Measurements from ENCODE around the gene FUBP3. TPM values are rescaled to one million over a fixed set of nuclear protein-coding genes. Genes with fewer than 3 reads are reported as not detected.
"Not testable (repeated sequence)": the region's sequence is repeated elsewhere in the genome, so short reads cannot be mapped to it uniquely, and the experiment has no call there.

Gene FUBP3
- total RNA-seq, 1 donor from 2014 or later, result 77.0 TPM

DNA sequence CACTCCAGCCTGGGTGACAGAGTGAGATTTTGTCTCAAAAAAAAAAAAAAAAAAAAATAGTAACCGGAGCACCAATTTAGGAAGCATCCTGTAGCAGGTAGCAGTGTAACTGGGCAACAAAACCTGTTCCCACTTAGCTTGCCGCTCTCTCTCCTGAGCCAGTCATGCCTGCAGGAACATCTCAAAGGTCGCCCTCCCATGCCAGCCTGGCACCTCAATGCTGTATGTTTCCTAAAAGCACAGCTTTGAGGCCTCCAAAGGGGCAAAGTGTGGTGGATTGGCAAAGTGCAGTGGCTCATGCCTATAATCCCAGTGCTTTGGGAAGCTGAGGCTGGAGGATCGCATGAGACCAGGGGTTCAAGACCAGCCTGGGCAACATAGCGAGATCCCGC, 22.3 kb upstream of the FUBP3 start:
- Mint-ChIP-seq H3K4me1 (peaks cover 11% of the 10 kb centered on the region), H3K27me3 (ENCODE audit: low read depth) (no peaks in the 10 kb centered on the region), H3K27ac (no peak overlapping the region), H3K4me3 (no peak overlapping the region), H3K9me3 (no peaks in the 10 kb centered on the region), H3K36me3 (no peaks in the 10 kb centered on the region)
- TF ChIP-seq, protein P1, sequence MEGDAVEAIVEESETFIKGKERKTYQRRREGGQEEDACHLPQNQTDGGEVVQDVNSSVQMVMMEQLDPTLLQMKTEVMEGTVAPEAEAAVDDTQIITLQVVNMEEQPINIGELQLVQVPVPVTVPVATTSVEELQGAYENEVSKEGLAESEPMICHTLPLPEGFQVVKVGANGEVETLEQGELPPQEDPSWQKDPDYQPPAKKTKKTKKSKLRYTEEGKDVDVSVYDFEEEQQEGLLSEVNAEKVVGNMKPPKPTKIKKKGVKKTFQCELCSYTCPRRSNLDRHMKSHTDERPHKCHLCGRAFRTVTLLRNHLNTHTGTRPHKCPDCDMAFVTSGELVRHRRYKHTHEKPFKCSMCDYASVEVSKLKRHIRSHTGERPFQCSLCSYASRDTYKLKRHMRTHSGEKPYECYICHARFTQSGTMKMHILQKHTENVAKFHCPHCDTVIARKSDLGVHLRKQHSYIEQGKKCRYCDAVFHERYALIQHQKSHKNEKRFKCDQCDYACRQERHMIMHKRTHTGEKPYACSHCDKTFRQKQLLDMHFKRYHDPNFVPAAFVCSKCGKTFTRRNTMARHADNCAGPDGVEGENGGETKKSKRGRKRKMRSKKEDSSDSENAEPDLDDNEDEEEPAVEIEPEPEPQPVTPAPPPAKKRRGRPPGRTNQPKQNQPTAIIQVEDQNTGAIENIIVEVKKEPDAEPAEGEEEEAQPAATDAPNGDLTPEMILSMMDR (IDR thresholded peaks at IDR 0.05; ENCODE audit: unreplicated experiment), result no peak
- DNase-seq (ENCODE audit: low spot score in 2 of 2, unreplicated experiment in 2 of 2), result no peak

DNA sequence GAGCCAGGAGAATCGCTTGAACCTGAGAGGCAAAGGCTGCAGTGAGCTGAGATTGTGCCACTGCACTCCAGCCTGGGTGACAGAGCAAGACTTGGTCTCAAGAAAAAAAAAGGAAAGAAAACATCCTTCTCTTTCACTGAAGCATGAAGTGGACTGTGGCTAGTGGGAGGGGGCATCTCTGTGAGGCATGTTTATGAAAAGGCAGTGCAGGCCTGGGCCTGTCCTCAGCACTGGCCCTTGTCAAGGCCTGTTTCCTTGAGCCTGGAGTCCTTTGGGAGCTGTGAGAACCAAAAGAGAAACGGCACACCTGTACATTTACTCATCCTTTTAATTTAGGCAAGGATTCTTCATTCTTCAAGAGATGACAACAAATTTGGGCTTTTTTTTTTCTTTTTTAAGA, 18.3 kb upstream of the FUBP3 start:
- Mint-ChIP-seq H3K27ac (peak overlapping the region; percentile 82), H3K27me3 (ENCODE audit: low read depth) (peaks cover 4% of the 10 kb centered on the region), H3K9me3 (no peaks in the 10 kb centered on the region), H3K4me3 (no peak overlapping the region), H3K4me1 (peaks cover 11% of the 10 kb centered on the region), H3K36me3 (no peaks in the 10 kb centered on the region)
- no peak for DNase-seq (ENCODE audit: low spot score in 2 of 2, unreplicated experiment in 2 of 2)
- TF ChIP-seq, protein P1 (IDR thresholded peaks at IDR 0.05; ENCODE audit: unreplicated experiment), result no peak

DNA sequence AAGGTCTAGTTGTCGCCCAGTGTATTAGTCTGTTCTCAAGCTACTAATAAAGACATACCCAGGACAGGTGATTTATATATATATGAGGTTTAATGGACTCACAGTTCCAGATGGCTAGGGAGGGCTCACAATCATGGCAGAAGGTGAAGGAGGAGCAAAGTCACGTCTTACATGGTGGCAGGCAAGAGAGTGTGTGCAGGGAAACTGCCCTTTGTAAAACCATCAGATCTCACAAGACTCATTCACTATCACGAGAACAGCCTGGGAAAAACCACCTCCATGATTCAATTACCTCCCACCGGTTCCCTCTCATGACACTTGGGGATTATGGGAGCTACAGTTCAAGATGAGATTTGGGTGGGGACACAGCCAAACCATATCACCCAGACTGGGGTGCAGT, 16.9 kb upstream of the FUBP3 start:
- H3K27me3 Mint-ChIP-seq (ENCODE audit: low read depth); H3K36me3 Mint-ChIP-seq; H3K4me3 Mint-ChIP-seq; H3K9me3 Mint-ChIP-seq; DNase-seq (ENCODE audit: low spot score in 2 of 2, unreplicated experiment in 2 of 2); H3K27ac Mint-ChIP-seq: not testable (repeated sequence)
- peaks cover 11% of the 10 kb centered on the region for H3K4me1 Mint-ChIP-seq

DNA sequence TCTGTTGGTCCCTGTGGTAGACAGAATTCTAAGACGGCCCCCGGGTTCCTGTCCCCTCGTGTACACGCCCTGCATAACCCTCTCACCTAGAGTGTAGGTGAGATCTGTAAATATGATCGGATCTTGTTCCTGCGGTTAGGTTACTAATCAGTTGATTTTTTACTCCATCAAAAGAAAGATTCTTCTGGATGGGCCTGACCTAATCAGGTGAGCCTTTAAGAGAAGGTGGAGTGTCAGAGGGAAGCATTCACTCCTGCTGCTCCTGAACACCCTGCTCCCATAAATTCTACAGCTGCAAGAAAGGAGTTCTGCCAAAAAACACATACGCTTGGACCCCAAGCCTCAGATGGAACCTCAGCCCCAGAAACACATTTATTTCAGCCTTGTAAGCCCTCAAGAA, 15.6 kb upstream of the FUBP3 start:
- H3K9me3 Mint-ChIP-seq, result no peaks in the 10 kb centered on the region
- H3K27me3 Mint-ChIP-seq (ENCODE audit: low read depth), result peaks cover 6% of the 10 kb centered on the region
- no peak overlapping the region for H3K27ac Mint-ChIP-seq
- DNase-seq (ENCODE audit: low spot score in 2 of 2, unreplicated experiment in 2 of 2), result no peak
- TF ChIP-seq, protein P1 (IDR thresholded peaks at IDR 0.05; ENCODE audit: unreplicated experiment), result no peak
- peaks cover 11% of the 10 kb centered on the region for H3K4me1 Mint-ChIP-seq
- H3K4me3 Mint-ChIP-seq, result no peak overlapping the region
- no peaks in the 10 kb centered on the region for H3K36me3 Mint-ChIP-seq

DNA sequence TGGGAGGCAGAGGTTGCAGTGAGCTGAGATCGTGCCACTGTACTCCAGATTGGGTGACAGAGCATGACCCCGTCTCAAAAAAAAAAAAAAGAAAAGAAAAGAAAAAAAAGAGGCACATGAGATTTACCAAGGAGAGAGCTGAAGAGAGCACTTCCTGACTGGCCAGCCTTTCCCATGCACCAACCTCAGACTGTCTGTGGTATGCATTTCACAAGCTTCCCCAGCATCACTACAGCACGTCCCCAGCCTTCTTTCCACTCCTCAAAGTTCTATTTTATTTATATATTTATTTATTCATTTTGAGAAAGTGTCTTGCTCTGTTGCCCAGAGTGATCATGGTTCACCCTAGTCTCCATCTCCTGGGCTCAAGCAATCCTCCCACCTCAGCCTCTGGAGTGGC, 13.6 kb upstream of the FUBP3 start:
- no peaks in the 10 kb centered on the region for H3K9me3 Mint-ChIP-seq
- peaks cover 4% of the 10 kb centered on the region for H3K4me1 Mint-ChIP-seq
- no peaks in the 10 kb centered on the region for H3K36me3 Mint-ChIP-seq
- no peak for DNase-seq (ENCODE audit: low spot score in 2 of 2, unreplicated experiment in 2 of 2)
- TF ChIP-seq, protein P1 (IDR thresholded peaks at IDR 0.05; ENCODE audit: unreplicated experiment), result no peak
- H3K27ac Mint-ChIP-seq, result no peak overlapping the region
- peaks cover 6% of the 10 kb centered on the region for H3K27me3 Mint-ChIP-seq (ENCODE audit: low read depth)
- H3K4me3 Mint-ChIP-seq, result no peak overlapping the region

DNA sequence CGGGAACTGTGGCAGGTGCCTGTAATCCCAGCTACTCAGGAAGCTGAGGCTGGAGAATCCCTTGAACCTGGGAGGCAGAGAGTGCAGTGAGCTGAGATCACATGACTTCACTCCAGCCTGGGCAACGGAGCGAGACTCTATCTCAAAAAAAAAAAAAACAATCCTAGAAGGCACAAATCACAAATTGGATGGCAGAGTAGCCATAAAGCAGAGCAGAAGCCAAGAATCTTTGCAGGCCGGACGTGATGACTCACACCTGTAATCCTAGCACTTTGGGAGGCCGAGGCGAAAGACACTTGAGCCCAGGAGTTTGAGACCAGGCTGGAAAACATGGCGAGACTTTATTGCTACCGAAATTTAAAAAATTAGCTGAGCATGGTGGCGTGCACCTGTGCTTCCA, 9.2 kb upstream of the FUBP3 start:
- TF ChIP-seq, protein P1 (IDR thresholded peaks at IDR 0.05; ENCODE audit: unreplicated experiment), result no peak
- Mint-ChIP-seq H3K4me3 (no peak overlapping the region), H3K9me3 (no peaks in the 10 kb centered on the region), H3K27ac (no peak overlapping the region), H3K27me3 (ENCODE audit: low read depth) (peaks cover 5% of the 10 kb centered on the region), H3K4me1 (no peaks in the 10 kb centered on the region), H3K36me3 (no peaks in the 10 kb centered on the region)
- no peak for DNase-seq (ENCODE audit: low spot score in 2 of 2, unreplicated experiment in 2 of 2)
